Endothelial cell (in vitro differentiated cells): ENCODE results near the gene SERINC5. TPM values are rescaled to one million over a fixed set of nuclear protein-coding genes. Genes with fewer than 3 reads are reported as not detected.

Experiments
- DNase-seq: peaks from one replicate; pipeline ENCODE4 v3.0.0; 2021; ENCODE audit warnings: low spot score
- H3K27ac Mint-ChIP-seq: one replicate; pipeline ENCODE4 v1.8.0; 2021; ENCODE audit warnings: mixed read lengths, inconsistent platforms; ENCODE audit not compliant: unreplicated experiment
- H3K27me3 Mint-ChIP-seq: one replicate; pipeline ENCODE4 v1.8.0; 2021; ENCODE audit warnings: mild to moderate bottlenecking, moderate library complexity, mixed read lengths, inconsistent platforms; ENCODE audit not compliant: unreplicated experiment
- H3K36me3 Mint-ChIP-seq: one replicate; pipeline ENCODE4 v1.8.0; 2021; ENCODE audit warnings: mild to moderate bottlenecking, low read depth, mixed read lengths, inconsistent platforms; ENCODE audit not compliant: unreplicated experiment
- H3K4me1 Mint-ChIP-seq: one replicate; pipeline ENCODE4 v1.8.0; 2021; ENCODE audit warnings: mild to moderate bottlenecking, mixed read lengths, inconsistent platforms; ENCODE audit not compliant: unreplicated experiment
- H3K4me3 Mint-ChIP-seq: one replicate; pipeline ENCODE4 v1.8.0; 2021; ENCODE audit warnings: mild to moderate bottlenecking, mixed read lengths, inconsistent platforms; ENCODE audit not compliant: unreplicated experiment
- H3K9me3 Mint-ChIP-seq: one replicate; pipeline ENCODE4 v1.8.0; 2021; ENCODE audit warnings: mixed read lengths, inconsistent platforms; ENCODE audit not compliant: unreplicated experiment
- total RNA-seq: library from RNA; stranded (reverse); fragmentation: NEBNext Ultra II Directional; extraction: Animal tissue kit (Norgen Biotek cat#: 25700); gene quantifications from one replicate; pipeline ENCODE4 v1.2.1, GENCODE V29; 2021; ENCODE audit not compliant: unreplicated experiment
- TF ChIP-seq, protein P1 (sequence below): fragments of 200-600 bp; sonication (generic); IDR thresholded peaks from one replicate; pipeline ENCODE4 v1.5.0; 2021; ENCODE audit warnings: antibody characterized with exemption; ENCODE audit not compliant: unreplicated experiment

SERINC5 gene
- total RNA-seq, 1 donor from 2014 or later: 122 TPM

DNA sequence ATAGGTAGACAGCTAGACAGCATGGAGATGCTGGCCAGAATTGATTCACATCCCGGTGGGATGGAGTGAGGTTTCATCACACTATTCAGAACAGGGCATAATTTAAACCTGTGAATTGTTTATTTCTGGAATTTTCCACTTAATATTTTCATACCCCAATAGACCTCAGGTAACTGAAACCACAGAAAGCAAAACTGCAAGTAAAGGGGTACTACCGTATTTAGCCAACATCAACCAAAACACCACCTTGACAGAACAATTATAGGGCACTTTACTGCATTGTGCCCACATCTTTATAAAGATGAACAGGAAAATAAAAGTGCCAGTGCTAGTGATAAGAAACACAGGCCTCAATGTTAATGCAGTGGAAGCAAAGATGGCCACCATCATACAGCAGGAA is 7.5 kb downstream of the SERINC5 start:
- H3K9me3 Mint-ChIP-seq: no peaks in the 10 kb centered on the region
- H3K4me3 Mint-ChIP-seq: no peak overlapping the region
- no peak for DNase-seq
- H3K4me1 Mint-ChIP-seq: peaks cover 53% of the 10 kb centered on the region
- H3K27me3 Mint-ChIP-seq: peaks cover 2% of the 10 kb centered on the region
- peaks cover 17% of the 10 kb centered on the region for H3K36me3 Mint-ChIP-seq
- no peak overlapping the region for H3K27ac Mint-ChIP-seq
- TF ChIP-seq, protein P1, sequence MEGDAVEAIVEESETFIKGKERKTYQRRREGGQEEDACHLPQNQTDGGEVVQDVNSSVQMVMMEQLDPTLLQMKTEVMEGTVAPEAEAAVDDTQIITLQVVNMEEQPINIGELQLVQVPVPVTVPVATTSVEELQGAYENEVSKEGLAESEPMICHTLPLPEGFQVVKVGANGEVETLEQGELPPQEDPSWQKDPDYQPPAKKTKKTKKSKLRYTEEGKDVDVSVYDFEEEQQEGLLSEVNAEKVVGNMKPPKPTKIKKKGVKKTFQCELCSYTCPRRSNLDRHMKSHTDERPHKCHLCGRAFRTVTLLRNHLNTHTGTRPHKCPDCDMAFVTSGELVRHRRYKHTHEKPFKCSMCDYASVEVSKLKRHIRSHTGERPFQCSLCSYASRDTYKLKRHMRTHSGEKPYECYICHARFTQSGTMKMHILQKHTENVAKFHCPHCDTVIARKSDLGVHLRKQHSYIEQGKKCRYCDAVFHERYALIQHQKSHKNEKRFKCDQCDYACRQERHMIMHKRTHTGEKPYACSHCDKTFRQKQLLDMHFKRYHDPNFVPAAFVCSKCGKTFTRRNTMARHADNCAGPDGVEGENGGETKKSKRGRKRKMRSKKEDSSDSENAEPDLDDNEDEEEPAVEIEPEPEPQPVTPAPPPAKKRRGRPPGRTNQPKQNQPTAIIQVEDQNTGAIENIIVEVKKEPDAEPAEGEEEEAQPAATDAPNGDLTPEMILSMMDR: no peak

DNA sequence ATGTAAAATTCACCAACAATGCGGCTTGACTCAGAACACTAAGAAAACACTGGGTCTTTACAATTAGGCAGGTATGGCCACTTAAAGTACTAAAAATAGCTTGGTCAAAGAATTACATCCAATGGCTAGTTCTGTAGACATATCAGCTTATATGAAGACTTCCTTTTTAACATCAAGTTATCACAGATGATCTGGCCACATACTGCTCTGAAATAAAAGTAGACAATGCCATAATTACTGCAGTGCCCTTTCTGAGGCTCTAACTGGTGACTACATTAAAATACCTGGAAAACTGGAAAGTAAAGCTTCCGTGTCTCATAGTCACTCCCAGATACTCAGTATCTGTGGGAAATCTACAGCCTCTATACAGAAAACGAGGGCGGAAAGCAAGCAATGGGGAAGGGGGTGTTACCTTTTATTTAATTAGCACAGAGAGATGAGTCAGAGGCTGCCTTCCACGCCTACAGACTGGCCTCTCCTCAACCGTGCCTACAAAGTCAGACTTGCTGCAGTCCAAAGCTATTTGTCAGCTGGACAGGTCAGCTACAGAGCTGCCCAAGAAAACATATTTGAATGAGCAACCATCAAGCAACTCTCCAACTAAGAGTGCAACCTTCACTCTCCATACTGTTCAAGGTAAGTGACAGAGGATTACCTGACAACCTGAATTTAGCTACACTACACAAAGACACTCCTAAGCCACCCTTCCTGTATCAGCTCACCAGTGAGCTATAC is 8.7 kb downstream of the SERINC5 start:
- H3K27me3 Mint-ChIP-seq: no peaks in the 10 kb centered on the region
- peak overlapping the region; percentile 24 for H3K4me3 Mint-ChIP-seq
- H3K4me1 Mint-ChIP-seq: peaks cover 41% of the 10 kb centered on the region
- H3K27ac Mint-ChIP-seq: peak overlapping the region; percentile 97
- peaks cover 23% of the 10 kb centered on the region for H3K36me3 Mint-ChIP-seq
- TF ChIP-seq, protein P1: no peak
- peak; percentile 25 for DNase-seq
- H3K9me3 Mint-ChIP-seq: peaks cover 6% of the 10 kb centered on the region

DNA sequence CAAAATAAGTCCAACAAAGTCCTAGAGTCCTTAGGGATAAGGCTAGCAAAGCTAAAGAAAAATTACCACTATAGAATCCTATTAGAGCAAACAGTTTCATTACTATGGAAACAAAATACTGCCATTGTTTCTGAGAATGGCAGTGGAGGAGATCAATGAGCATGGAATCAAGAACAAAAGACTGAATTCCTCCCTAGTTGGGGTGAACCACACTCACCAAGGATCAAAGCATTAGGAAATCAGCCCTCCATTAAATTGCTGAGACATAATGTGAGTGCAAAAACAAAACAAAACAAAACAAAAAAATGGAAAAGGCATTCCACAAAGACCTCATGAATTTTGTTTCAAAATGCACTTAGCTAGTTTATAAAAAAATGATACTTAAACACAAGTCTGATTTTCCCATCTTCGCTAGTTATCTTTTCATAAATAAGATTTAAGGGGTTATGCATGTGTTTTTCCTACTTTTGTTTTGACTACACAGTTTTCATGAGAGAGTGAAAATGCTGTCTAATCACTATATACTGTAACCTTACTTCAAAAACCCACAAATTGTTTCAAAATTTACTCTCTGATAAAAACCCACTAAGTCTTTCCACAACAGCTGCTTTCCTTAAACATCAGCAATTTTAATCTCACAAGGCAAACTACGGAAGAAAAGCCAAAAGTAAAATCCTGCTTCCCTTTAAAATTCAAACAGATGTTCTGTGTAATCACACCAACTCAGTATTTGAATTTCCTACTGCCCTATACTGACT is 9.7 kb downstream of the SERINC5 start:
- peaks cover 33% of the 10 kb centered on the region for H3K36me3 Mint-ChIP-seq
- DNase-seq: no peak
- peaks cover 15% of the 10 kb centered on the region for H3K9me3 Mint-ChIP-seq
- peak overlapping the region; percentile 97 for H3K27ac Mint-ChIP-seq
- no peak overlapping the region for H3K4me3 Mint-ChIP-seq
- TF ChIP-seq, protein P1: no peak
- H3K27me3 Mint-ChIP-seq: no peaks in the 10 kb centered on the region
- peaks cover 38% of the 10 kb centered on the region for H3K4me1 Mint-ChIP-seq

DNA sequence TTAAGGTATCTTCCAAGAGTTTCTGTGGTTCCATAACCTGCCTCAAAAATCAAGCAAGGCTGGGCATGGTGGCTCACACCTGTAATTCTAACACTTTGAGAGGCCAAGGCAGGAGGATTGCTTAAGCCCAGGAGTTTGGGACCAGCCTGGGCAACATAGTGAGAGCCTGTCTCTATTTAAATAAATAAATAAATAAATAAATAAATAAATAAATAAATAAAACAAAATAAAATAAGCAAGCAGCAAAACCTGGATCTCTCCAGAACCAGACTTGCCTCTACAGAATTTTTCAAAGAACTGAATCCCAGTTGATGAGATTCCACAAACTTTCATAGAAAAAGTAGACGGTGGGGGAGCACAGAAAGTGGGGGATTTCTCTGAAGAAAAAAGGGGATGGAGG is 12.3 kb downstream of the SERINC5 start:
- Mint-ChIP-seq H3K36me3 (peaks cover 31% of the 10 kb centered on the region), H3K27me3 (no peaks in the 10 kb centered on the region), H3K9me3 (peaks cover 17% of the 10 kb centered on the region), H3K4me3 (no peak overlapping the region), H3K27ac (no peak overlapping the region), H3K4me1 (peaks cover 50% of the 10 kb centered on the region)
- DNase-seq: no peak
- TF ChIP-seq, protein P1: no peak

DNA sequence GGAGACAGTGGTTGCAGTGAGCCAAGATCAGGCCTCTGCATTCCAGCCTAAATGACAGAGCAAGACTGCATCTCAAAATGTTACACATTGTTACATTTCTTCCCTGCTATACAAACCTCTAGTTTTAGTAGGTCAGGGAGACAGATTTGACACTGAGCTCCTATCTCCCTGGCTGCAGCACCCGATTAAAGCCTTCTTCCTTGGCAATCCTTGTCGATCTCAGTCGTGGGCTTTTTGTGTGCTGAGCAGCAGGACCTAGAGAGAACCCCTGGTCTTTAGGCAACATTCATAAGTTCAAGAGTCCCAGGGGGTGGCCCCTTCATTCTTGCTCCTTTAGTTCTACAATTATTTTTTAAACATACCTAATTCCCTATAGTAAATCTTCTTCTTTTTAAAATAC is 13.0 kb downstream of the SERINC5 start:
- Mint-ChIP-seq H3K4me3 (peak overlapping the region; percentile 81), H3K27me3 (no peaks in the 10 kb centered on the region)
- TF ChIP-seq, protein P1: no peak

More for the DNA sequence above, 13.0 kb downstream of the SERINC5 start:
- Mint-ChIP-seq H3K27ac (no peak overlapping the region), H3K9me3 (peaks cover 17% of the 10 kb centered on the region), H3K36me3 (peaks cover 31% of the 10 kb centered on the region), H3K4me1 (peaks cover 47% of the 10 kb centered on the region)
- no peak for DNase-seq
